Measurements from ENCODE around the gene DENND6B. TPM values are rescaled to one million over a fixed set of nuclear protein-coding genes. Genes with fewer than 3 reads are reported as not detected.
A peak's percentile ranks its signal among the peaks of the same experiment; 100 is the strongest.

DENND6B gene
- total RNA-seq, 4 donors from 2014 or later, result 5.4 to 14.9 (median 6.3) TPM

GRCh38 chr22:50313021-50313420 lies 13.8 kb downstream of the DENND6B start:
- Histone ChIP-seq H3K9me3 (no peaks in the 10 kb centered on the region), H3K36me3 (no peaks in the 10 kb centered on the region), H3K4me3 (no peak overlapping the region), H3K4me1 (peaks cover 3 to 35% (median 21%) of the 10 kb centered on the region in 4 donors), H3K27me3 (no peaks in the 10 kb centered on the region), H3K27ac (peak overlapping the region in 1 of 4 donors; percentile 89)
- no peak for DNase-seq
- TF ChIP-seq CTCF (IDR thresholded peaks at IDR 0.05) (no peak), POLR2A (IDR thresholded peaks at IDR 0.05) (no peak)

GRCh38 chr22:50312371-50312770 lies 14.4 kb downstream of the DENND6B start:
- Histone ChIP-seq H3K4me3 (no peak overlapping the region), H3K27ac (no peak overlapping the region), H3K4me1 (peaks cover 5 to 39% (median 24%) of the 10 kb centered on the region in 4 donors), H3K27me3 (no peaks in the 10 kb centered on the region), H3K9me3 (no peaks in the 10 kb centered on the region), H3K36me3 (no peaks in the 10 kb centered on the region)
- no peak for DNase-seq
- TF ChIP-seq POLR2A (IDR thresholded peaks at IDR 0.05) (no peak), CTCF (IDR thresholded peaks at IDR 0.05) (no peak)

- TF ChIP-seq POLR2A (IDR thresholded peaks at IDR 0.05) (no peak), CTCF (IDR thresholded peaks at IDR 0.05) (no peak)
- Histone ChIP-seq H3K9me3 (no peaks in the 10 kb centered on the region), H3K36me3 (no peaks in the 10 kb centered on the region), H3K4me1 (peaks cover 5 to 45% (median 24%) of the 10 kb centered on the region in 4 donors), H3K4me3 (no peak overlapping the region), H3K27me3 (no peaks in the 10 kb centered on the region), H3K27ac (no peak overlapping the region)
- no peak for DNase-seq
These were observed 15.0 kb downstream of the DENND6B start for GRCh38 chr22:50311606-50312351.

- H3K4me3 ChIP-seq, result no peak overlapping the region
- TF ChIP-seq CTCF (IDR thresholded peaks at IDR 0.05), result no peak
- TF ChIP-seq POLR2A (IDR thresholded peaks at IDR 0.05), result no peak
- H3K4me1 ChIP-seq, result peaks cover 5 to 49% (median 24%) of the 10 kb centered on the region in 4 donors
- no peaks in the 10 kb centered on the region for H3K36me3 ChIP-seq
- no peak for DNase-seq
- H3K27me3 ChIP-seq, result no peaks in the 10 kb centered on the region
- no peaks in the 10 kb centered on the region for H3K9me3 ChIP-seq
- H3K27ac ChIP-seq, result no peak overlapping the region
These were observed 15.8 kb downstream of the DENND6B start for GRCh38 chr22:50310949-50311444.

- H3K4me3 ChIP-seq, result no peak overlapping the region
- H3K27ac ChIP-seq, result peak overlapping the region in 2 of 4 donors; percentile 78 to 97
- DNase-seq, result no peak
- H3K9me3 ChIP-seq, result no peaks in the 10 kb centered on the region
- no peaks in the 10 kb centered on the region for H3K27me3 ChIP-seq
- H3K4me1 ChIP-seq, result peaks cover 8 to 51% (median 26%) of the 10 kb centered on the region in 4 donors
- TF ChIP-seq CTCF (IDR thresholded peaks at IDR 0.05) (no peak), POLR2A (IDR thresholded peaks at IDR 0.05) (no peak)
- H3K36me3 ChIP-seq, result no peaks in the 10 kb centered on the region
These were observed 16.6 kb downstream of the DENND6B start for GRCh38 chr22:50310031-50310722.

Data from Peyer's patch (tissue), 4 donors.